HepG2 (cell line): ENCODE measurements around the gene SMTNL1.

Experiments used
- CTCF ChIP-seq: sonication (generic); formaldehyde crosslinking; IDR thresholded peaks from 2 replicates; pipeline ENCODE4 v1.5.0; 2020; ENCODE audit warnings: mild to moderate bottlenecking, missing genetic modification reagents, moderate library complexity
- GABPA ChIP-seq, 2 experiments: IDR thresholded peaks; 2 replicates each; pipeline ENCODE4 v1.6.1; 2011 to 2016; ENCODE audit warnings: low read depth in 2 of 2, low read length in 1 of 2, missing biosample characterization in 1 of 2, missing genetic modification characterization in 1 of 2
- HNRNPH1 ChIP-seq: fragments of 200-400 bp; formaldehyde crosslinking; optimal IDR thresholded peaks from 2 replicates; pipeline ENCODE3; 2017; ENCODE audit warnings: mild to moderate bottlenecking, low read depth, low read length
- MAZ ChIP-seq, 2 experiments: sonication (generic) in 1 of 2; formaldehyde crosslinking in 1 of 2; IDR thresholded peaks; 2 replicates each; pipeline versions ENCODE4 v1.5.0 to v1.6.1; 2012 to 2020; ENCODE audit warnings: low read depth in 2 of 2, mild to moderate bottlenecking in 2 of 2, borderline replicate concordance in 1 of 2, improper control_type of control experiment in 1 of 2, low read length in 1 of 2, missing genetic modification reagents in 1 of 2, moderate library complexity in 1 of 2
- RBAK ChIP-seq: sonication (generic); formaldehyde crosslinking; IDR thresholded peaks from 2 replicates; pipeline ENCODE4 v1.5.1; 2020; ENCODE audit warnings: mild to moderate bottlenecking, missing genetic modification reagents
- SRSF1 ChIP-seq: fragments of 200-400 bp; formaldehyde crosslinking; optimal IDR thresholded peaks from 2 replicates; pipeline ENCODE3; 2017; ENCODE audit warnings: mild to moderate bottlenecking, low read depth, low read length, moderate library complexity
- TAF15 ChIP-seq: fragments of 200-400 bp; formaldehyde crosslinking; IDR thresholded peaks from one replicate; pipeline ENCODE4 v1.6.1; 2018; ENCODE audit warnings: mild to moderate bottlenecking, low read depth, low read length; ENCODE audit not compliant: poor library complexity, severe bottlenecking
- THAP9 ChIP-seq: sonication (generic); formaldehyde crosslinking; IDR thresholded peaks from 2 replicates; pipeline ENCODE4; 2020; ENCODE audit warnings: missing genetic modification reagents, mild to moderate bottlenecking, borderline replicate concordance
- ZNF775 ChIP-seq: sonication (generic); formaldehyde crosslinking; IDR thresholded peaks from 2 replicates; pipeline ENCODE4 v1.4.0; 2020; ENCODE audit warnings: missing genetic modification reagents, mild to moderate bottlenecking, moderate library complexity, borderline replicate concordance

- TF ChIP-seq CTCF (CRISPR knock-in tag) (no peak), SRSF1 (no peak), MAZ (IDR thresholded peaks at IDR 0.05; ENCODE audit: borderline replicate concordance, low read depth, low read length) (peak; percentile 37; the same call in 1 of the 2 replicates), MAZ (CRISPR knock-in tag; IDR thresholded peaks at IDR 0.05; ENCODE audit: low read depth) (no peak; the same call in 1 of the 2 replicates), ZNF775 (CRISPR knock-in tag) (no peak), TAF15 (no peak), RBAK (CRISPR knock-in tag) (no peak), HNRNPH1 (no peak), THAP9 (CRISPR knock-in tag) (no peak), GABPA (IDR thresholded peaks at IDR 0.05; ENCODE audit: low read depth, low read length) (no peak), GABPA (CRISPR knock-in tag; IDR thresholded peaks at IDR 0.05; ENCODE audit: low read depth) (peak; percentile 25; the same call in 1 of the 2 replicates)
Observed at GRCh38 chr11:57499413-57499982, 37.9 kb upstream of the SMTNL1 start.
